Measurements from ENCODE around the gene SLC35E3. TPM values are rescaled to one million over a fixed set of nuclear protein-coding genes. Genes with fewer than 3 reads are reported as not detected.
"Not testable (repeated sequence)": the region's sequence is repeated elsewhere in the genome, so short reads cannot be mapped to it uniquely, and the experiment has no call there.

The SLC35E3 gene
- polyA plus RNA-seq, 1 experiment, result 9.2 TPM

GRCh38 chr12:68805592-68806120 is 59.7 kb downstream of the SLC35E3 start:
- Histone ChIP-seq H3K27ac (ENCODE audit: low read depth, low read length) (no peak overlapping the region), H3K4me3 (ENCODE audit: low read depth, low read length) (no peak overlapping the region), H3K9me3 (ENCODE audit: control insufficient read depth, insufficient read depth, low read length) (peaks cover 7% of the 10 kb centered on the region; the same call in 1 of the 2 replicates), H3K27me3 (ENCODE audit: control insufficient read depth, insufficient read depth, low read length) (no peaks in the 10 kb centered on the region)
- POLR2A ChIA-PET, result no interaction called here
- DNase-seq (ENCODE audit: low read depth, low spot score), result no peak
- CTCF ChIA-PET, result no interaction called here
- no peak for TF ChIP-seq CTCF (IDR thresholded peaks at IDR 0.05; ENCODE audit: low read depth, low read length)

GRCh38 chr12:68806488-68807237 is 60.7 kb downstream of the SLC35E3 start:
- Histone ChIP-seq H3K27me3 (ENCODE audit: control insufficient read depth, insufficient read depth, low read length) (no peaks in the 10 kb centered on the region), H3K27ac (ENCODE audit: low read depth, low read length) (no peak overlapping the region)
- CTCF ChIA-PET, result interaction anchor here (0.6 to 2.9 kb wide), 9 partner anchors 11 to 766 kb away, joined by 3 to 11 read pairs (median 5); partner anchors contain the start of gene MDM1

GRCh38 chr12:68807274-68807575 is 61.2 kb downstream of the SLC35E3 start:
- Histone ChIP-seq H3K9me3 (ENCODE audit: control insufficient read depth, insufficient read depth, low read length) (peaks cover 10% of the 10 kb centered on the region; the same call in 1 of the 2 replicates), H3K27ac (ENCODE audit: low read depth, low read length) (peak overlapping the region; percentile 77), H3K4me3 (ENCODE audit: low read depth, low read length) (peak overlapping the region; percentile 97)
- H3K27me3 ChIP-seq (ENCODE audit: control insufficient read depth, insufficient read depth, low read length); DNase-seq (ENCODE audit: low read depth, low spot score): not testable (repeated sequence)
- POLR2A ChIA-PET, result interaction anchor here (0.6 to 2.4 kb wide), 4 partner anchors 12 to 1214 kb away, joined by 3 to 31 read pairs (median 4); partner anchors contain the start of gene SLC35E3
- CTCF ChIA-PET, result interaction anchor here (0.5 to 2.9 kb wide), 20 partner anchors 8 to 766 kb away, joined by 3 to 13 read pairs (median 4); partner anchors contain the start of gene MDM1

More at GRCh38 chr12:68806488-68807237, 60.7 kb downstream of the SLC35E3 start:
- peaks cover 10% of the 10 kb centered on the region; the same call in 1 of the 2 replicates for H3K9me3 ChIP-seq (ENCODE audit: control insufficient read depth, insufficient read depth, low read length)
- no peak for TF ChIP-seq CTCF (IDR thresholded peaks at IDR 0.05; ENCODE audit: low read depth, low read length)
- no peak overlapping the region for H3K4me3 ChIP-seq (ENCODE audit: low read depth, low read length)
- no peak for DNase-seq (ENCODE audit: low read depth, low spot score)
- POLR2A ChIA-PET, result interaction anchor here (2.4 kb wide), 1 partner anchor 61 kb away, joined by 31 read pairs; the partner anchor contains the start of gene SLC35E3

GRCh38 chr12:68807576-68808387 is 61.8 kb downstream of the SLC35E3 start, which contains the start of gene MDM2:
Gene MDM2 (plus strand): TSS chr12:68808177. CDS start chr12:68808478, 301 bp downstream.
- Histone ChIP-seq H3K4me3 (ENCODE audit: low read depth, low read length) (peak within 1 kb of the TSS; percentile 97), H3K9me3 (ENCODE audit: control insufficient read depth, insufficient read depth, low read length) (peaks cover 10% of the 10 kb centered on the region; the same call in 1 of the 2 replicates), H3K27ac (ENCODE audit: low read depth, low read length) (peak within 1 kb of the TSS; percentile 99), H3K27me3 (ENCODE audit: control insufficient read depth, insufficient read depth, low read length) (no peaks in the 10 kb centered on the region)
- ChIA-PET CTCF (interaction anchor here (0.5 to 2.9 kb wide), 25 partner anchors 9 to 1387 kb away, joined by 3 to 13 read pairs (median 4); partner anchors contain the start of gene MDM1), POLR2A (interaction anchor here (0.6 to 2.4 kb wide), 6 partner anchors 10 to 1215 kb away, joined by 3 to 31 read pairs (median 4); partner anchors contain the start of genes RAP1B and SLC35E3)
- peak; percentile 61 for DNase-seq (ENCODE audit: low read depth, low spot score)
- peak; percentile 76 for TF ChIP-seq CTCF (IDR thresholded peaks at IDR 0.05; ENCODE audit: low read depth, low read length)
